ENCODE results near the gene ATF7IP2.

The ATF7IP2 gene

GRCh38 chr16:10517868-10518267 is 132.0 kb downstream of the ATF7IP2 start:
- DNase-seq, result no peak

GRCh38 chr16:10518479-10519041 is 132.7 kb downstream of the ATF7IP2 start:
- no peak for DNase-seq

DNA sequence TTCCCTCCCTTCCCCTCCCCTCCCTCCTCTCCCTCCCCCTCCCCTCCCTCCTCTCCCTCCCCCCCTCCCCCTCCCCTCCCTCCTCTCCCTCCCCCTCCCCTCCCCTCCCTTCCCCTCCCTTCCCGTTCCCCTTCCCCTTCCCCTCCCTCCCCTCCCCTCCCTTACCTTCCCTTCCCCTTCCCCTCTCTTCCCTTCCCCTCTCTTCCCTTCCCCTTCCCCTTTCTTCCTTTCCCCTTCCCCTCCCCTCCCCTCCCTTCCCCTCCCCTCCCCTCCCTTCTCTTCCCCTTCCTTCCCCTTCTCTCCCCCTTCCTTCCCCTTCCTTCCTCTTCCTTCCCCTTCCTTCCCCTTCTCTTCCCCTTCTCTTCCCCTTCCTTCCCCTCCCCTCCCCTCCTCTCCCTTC is 133.4 kb downstream of the ATF7IP2 start:
- DNase-seq, result no peak

GRCh38 chr16:10519929-10520868 is 134.3 kb downstream of the ATF7IP2 start:
- no peak for DNase-seq

- no peak for DNase-seq
Observed at GRCh38 chr16:10520869-10521578, 135.2 kb downstream of the ATF7IP2 start.

DNA sequence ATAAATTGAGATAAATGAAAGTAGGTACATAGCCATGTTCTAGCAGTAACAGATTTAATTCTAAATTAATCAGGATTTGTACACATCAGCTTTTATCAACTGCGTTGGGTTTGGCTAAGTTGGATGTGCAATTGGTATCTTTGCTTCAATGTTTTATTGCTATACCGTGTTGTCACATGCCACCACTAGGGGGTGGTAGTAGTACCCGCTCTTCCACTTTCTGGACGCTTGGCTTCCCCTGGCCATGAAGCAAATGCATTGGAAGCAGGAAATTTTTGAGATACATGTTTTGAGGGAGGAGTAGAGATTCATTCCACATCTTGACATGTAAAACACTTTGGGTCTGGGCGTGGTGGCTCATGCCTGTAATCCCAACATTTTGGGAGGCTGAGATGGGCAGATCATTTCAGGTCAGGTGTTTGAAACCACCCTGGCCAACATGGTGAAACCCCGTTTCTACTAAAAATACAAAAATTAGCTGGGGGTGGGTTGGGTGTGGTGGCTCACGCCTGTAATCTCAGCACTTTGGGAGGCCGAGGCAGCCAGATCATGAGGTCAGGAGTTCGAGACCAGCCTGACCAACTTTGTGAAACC is 135.9 kb downstream of the ATF7IP2 start:
- DNase-seq, result peak; percentile 42

DNA sequence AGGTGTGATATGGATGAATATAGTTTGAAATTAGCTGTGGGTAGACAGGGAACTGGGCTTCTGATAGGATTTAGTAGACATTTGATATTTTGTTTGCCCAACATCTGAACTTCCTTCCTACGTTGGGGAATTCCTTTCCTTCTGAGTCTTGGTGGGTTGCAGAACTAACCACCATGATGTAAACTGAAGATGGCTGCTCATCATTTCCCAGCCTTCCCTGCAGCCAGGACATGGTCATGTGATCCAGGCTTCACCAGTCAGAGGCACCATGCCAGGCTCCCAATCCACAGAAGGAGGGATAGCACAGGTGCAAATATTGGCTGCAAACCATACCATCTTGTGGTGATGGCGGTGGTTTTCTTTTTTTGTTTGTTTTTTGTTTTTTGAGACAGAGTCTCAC is 137.1 kb downstream of the ATF7IP2 start:
- DNase-seq, result no peak

- no peak for DNase-seq
Observed at GRCh38 chr16:10525214-10525825, 139.5 kb downstream of the ATF7IP2 start.

DNA sequence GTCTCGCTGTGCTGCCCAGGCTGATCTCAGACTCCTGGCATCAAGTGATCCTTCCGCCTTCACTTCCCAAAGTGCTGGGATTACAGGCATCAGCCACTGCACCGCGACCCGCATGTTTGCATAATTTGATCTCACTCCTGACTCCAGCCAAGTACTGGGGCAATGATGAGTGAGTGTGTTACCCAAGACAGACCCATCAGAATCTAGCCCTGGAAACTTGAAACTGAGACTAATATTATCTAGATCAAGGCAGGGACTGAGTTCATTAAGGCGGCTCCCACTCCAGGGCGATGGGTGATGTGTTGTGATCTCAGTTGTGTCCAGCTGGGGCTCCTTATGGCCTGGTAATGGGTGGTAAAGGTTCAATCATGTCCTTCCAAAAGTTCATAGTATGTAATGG is 141.1 kb downstream of the ATF7IP2 start:
- DNase-seq, result no peak

DNA sequence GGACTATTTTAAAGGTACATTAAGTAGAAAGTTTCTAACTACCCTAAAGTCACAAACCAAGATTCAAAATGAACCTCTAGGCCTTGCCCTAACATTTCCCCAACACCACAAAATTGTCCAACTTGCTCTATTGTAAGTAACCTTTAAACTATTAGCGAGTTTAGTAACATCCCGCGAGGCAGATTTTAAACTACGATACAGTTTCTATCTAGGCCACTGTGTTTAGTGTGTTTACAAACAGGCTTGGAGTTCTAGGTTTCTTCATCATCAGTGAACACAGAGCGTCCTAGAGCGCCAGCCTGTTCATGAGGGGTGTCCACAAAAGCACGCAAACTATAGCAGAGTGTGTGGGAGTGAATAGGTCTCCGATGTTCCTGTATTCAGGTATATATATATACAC is 142.8 kb downstream of the ATF7IP2 start:
- no peak for DNase-seq

- no peak for DNase-seq
Observed at GRCh38 chr16:10529895-10530669, 144.2 kb downstream of the ATF7IP2 start.

GRCh38 chr16:10530685-10531084 is 144.8 kb downstream of the ATF7IP2 start:
- DNase-seq, result no peak

- DNase-seq, result no peak
Observed at GRCh38 chr16:10531582-10531981, 145.7 kb downstream of the ATF7IP2 start.

All from activated CD4-positive, CD25-positive, alpha-beta regulatory T cell treated with anti-CD3 and anti-CD28 coated beads, Interleukin-2, amount 50 U/mL, for 72 hours (primary cell).